DMS53 (cell line): Measurements from ENCODE around the gene ARHGAP10.
A peak's percentile ranks its signal among the peaks of the same experiment; 100 is the strongest.
"Not testable (repeated sequence)": the region's sequence is repeated elsewhere in the genome, so short reads cannot be mapped to it uniquely, and the experiment has no call there.

Experiments used
- DNase-seq: peaks from one replicate; lab custom pipeline; 2025; lab: John Stamatoyannopoulos, UW

ARHGAP10 gene

GRCh38 chr4:148064451-148064850 is 332.6 kb downstream of the ARHGAP10 start:
- DNase-seq, result no peak

GRCh38 chr4:148065075-148065474 is 333.2 kb downstream of the ARHGAP10 start:
- DNase-seq, result no peak

DNA sequence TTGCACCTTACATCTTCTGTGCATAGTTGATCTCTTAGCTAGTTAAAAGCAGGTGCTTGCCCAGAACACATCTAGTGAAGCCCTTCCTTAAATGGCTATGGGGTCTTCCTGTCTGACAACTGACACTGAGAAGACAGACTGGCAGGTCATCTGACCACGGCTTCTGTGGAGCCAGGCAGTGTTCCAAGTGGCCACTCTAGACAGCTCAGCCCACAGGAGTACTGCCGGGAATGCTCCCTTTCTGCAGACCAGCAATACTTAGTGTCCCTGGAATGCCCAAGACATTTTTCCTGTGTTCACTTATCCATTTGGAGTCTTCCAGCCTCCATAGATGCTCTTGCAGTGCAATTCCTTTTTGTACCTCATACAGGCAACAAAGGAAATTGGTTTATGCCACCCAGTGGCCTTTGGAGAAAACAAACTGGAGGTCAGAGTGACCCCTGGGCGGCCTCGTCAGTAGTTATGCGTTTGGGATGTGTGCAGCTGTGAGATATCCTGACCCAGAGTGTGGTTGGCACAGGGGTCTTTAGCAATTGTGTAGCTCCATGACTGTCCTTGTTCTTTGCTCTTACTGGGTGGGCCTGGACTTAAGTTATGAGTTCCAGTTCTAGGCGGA is 335.5 kb downstream of the ARHGAP10 start:
- no peak for DNase-seq

- no peak for DNase-seq
These were observed 336.4 kb downstream of the ARHGAP10 start for GRCh38 chr4:148068065-148068911.

GRCh38 chr4:148069086-148069894 is 337.4 kb downstream of the ARHGAP10 start:
- DNase-seq, result no peak

DNA sequence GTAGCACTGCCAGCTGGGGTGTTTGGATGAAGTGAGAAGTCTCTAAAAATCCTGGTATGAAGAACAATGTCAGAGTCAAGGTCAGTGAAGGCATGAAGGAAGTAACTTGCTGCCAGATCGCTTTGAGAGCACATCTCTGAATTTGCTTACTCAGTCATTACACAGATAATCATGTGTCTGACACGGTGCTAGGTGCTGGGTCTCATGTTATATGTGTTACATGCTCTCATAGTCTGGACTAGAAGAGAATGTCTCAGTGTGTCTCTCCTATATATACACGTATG is 337.9 kb downstream of the ARHGAP10 start:
- DNase-seq, result no peak

GRCh38 chr4:148071009-148071408 is 339.1 kb downstream of the ARHGAP10 start:
- DNase-seq, result peak; percentile 2

GRCh38 chr4:148072789-148073188 is 340.9 kb downstream of the ARHGAP10 start:
- DNase-seq, result no peak

DNA sequence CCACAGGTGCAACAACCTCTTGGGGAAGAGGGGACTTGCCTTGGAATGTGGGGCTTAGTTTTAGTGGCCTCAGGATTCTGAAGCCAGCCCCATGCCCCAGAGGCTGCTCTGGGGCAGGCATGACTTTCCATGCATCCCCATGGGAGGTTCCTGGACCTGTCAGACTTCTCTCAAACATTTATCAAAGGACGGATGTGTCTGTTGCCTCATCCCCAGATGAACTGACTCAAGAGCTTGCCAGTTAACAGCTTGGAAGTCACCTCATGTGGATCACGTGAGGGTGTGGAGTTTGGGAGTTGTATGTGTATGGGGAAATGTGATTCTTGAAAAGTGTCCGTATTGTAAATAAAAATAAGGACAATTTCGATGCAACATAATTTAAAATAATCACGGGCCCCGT is 341.5 kb downstream of the ARHGAP10 start:
- no peak for DNase-seq

DNA sequence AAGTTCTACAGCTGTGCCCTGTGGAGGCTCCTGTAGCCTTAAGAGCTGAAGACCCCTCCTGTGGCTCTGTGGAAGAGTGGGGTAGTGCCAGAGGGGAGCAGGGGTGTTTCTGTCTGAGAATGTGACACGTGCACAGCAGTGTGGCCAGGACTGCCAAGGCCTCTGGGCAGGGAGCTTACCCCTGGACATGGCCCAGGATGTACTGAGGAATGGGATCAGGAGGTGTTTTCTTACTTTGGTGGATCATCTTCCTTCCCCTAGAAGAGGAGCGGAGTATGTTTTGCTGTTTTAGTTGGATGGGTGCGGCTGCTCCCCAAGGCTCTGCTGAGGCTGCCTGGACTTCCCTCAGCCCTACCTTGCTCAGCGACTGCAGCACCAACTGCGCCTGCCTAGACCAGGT is 342.6 kb downstream of the ARHGAP10 start:
- DNase-seq, result no peak

DNA sequence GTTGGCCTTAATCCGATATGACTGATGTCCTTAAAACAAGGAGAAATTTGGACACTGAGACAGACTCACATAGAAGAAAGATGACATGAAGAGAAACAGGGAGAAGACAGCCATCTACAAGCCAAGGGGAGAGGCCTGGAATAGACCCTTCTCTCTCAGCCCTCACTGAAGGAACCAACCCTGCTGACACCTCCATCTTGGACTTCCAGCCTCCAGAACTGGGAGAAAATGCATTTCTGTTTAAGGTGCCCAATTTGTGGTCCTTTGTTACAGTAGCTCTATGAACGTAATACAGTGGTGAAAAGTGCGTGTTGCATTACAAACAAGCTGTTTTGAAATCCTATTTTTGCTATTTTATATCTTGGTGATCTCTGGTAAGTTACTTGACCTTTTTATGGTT is 343.6 kb downstream of the ARHGAP10 start:
- no peak for DNase-seq

DNA sequence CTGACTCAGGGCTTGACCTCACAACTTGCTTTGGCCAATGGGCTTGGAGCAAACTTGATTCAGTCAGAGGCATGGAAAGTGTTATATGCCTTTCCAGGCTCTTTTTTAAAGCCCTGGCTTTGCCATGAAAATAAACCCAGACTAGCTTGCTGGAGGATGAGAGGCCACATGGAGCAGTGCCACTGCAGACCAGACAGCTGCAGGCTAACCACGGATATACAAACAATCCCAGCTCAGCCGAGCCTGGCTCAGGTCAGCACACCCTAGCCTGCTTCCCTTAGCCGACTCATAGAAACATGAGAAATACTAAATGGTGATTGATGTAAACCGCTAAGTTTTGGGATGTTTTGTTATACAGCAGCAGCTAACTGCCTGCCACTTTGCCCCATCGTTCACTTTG is 345.1 kb downstream of the ARHGAP10 start:
- DNase-seq, result no peak

- DNase-seq, result no peak
These were observed 345.7 kb downstream of the ARHGAP10 start for GRCh38 chr4:148077581-148077980.

DNA sequence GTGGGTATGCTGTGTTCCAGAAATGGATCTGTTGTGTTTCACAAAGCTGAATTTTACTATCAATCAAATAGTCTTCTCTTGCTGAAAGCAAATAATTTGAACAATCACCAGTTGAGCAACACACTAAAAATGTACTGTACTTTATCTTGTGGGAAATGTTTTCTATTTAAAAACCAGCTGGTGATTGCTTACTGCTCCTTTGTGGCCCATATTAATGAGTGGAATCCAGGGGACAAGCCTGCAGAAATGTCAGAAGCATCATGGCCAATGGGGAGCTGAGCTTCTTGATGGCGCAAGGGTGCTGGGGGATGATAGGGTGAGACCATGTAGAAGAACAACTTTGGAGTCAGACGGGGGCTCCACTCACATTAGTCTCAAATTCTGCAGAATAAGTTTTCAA is 346.2 kb downstream of the ARHGAP10 start:
- DNase-seq, result no peak

- DNase-seq, result no peak
These were observed 348.1 kb downstream of the ARHGAP10 start for GRCh38 chr4:148079961-148080360.

- DNase-seq, result no peak
These were observed 349.4 kb downstream of the ARHGAP10 start for GRCh38 chr4:148081267-148081666.

- no peak for DNase-seq
These were observed 349.9 kb downstream of the ARHGAP10 start for GRCh38 chr4:148081745-148082144.

GRCh38 chr4:148083073-148083472 is 351.2 kb downstream of the ARHGAP10 start:
- DNase-seq, result not testable (repeated sequence)

- no peak for DNase-seq
These were observed 357.7 kb downstream of the ARHGAP10 start for GRCh38 chr4:148089624-148090023.

DNA sequence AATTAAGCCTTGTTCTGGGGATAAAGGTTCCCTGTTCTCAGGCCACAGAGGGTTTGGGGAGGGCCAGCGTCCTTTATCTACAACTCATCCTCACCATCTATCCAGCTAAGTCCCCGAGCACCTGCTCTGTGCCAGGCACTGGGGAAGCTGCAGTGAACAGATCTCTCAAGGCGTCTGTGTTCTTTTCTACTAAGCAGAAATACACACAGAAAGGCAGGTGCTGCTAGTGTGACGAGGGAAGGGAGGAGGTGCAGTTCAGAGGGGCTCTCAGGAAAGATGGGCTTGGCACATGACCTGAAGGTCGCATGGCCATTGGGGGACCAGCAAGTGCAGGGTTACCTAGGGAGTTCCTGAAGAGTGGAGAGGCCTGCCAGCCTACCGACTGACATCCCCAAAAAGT is 358.1 kb downstream of the ARHGAP10 start:
- no peak for DNase-seq

DNA sequence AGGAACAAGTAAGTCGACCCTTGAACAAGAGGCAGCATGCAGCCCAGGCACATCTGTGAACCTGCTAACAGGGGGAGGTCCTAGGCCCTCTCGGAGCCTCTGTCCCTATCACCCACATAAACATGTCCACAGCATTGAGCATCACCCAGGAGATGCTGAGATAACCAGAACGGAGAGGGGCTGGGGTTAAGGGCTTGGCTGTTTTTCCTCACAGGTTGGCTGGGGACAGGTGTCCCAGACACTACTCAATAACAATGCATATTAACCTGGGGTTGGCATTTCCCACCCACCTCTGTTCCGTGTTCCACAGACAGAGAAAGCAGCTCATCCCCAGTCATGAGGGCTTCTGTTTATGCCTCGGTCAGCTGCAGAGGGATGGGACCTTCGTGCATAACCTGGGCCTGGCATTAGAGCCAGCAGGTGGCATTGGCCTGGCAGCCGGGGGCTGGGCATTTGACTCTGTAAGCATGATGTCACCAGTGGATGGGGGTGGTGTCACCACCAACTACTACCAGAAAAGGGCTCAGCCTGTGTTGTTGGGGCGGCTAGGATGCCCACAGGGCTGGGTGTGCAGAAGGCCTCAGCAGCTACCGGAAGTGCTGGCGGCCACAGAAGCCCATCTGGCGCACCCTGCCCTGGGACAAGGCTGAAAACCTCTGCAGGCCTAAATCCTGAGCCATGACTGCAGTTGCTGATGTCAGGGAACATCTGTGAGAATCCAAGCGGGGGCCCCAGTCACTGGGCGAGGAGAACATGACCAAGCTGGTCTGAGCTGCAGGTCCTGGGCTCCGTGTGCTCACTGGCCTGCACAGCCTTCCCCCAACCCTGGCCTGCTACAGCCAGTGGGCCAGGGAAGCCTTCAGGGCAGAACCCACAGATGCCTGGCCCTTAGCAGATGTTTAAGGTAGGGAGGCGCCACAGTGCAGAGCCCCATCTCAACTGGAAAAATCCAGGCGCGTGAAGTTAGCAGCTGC is 358.9 kb downstream of the ARHGAP10 start:
- DNase-seq, result peak; percentile 9

DNA sequence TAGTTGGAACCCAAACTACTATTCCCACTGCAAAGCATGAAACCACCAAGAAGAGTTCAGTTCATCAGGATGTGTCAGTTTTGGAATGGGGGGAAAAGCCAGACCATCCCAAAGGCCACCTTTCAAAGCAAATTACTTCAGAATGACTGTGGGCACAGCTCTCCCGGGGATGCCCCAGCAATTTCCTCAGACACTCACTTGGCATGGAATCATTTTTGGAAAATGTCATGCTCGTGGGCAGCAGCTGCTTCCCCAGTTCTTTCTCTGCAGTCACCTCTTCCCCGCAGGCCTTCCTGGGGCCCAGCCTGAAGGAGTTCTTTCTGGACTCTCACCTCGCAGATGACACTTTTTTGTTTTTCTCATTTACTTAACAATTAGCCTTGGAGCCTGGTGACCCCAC is 360.0 kb downstream of the ARHGAP10 start:
- DNase-seq, result no peak
